Measurements from ENCODE around the gene CAPN14.

The CAPN14 gene

GRCh38 chr2:31217465-31218200 lies at the start of gene CAPN14:
Gene CAPN14, minus strand, starts transcription at chr2:31217515. Its CDS starts 12,068 bp downstream, at chr2:31205447.
- DNase-seq: no peak

GRCh38 chr2:31266804-31267203 lies 49.5 kb upstream of the CAPN14 start:
- DNase-seq: peak in 5 of 58 donors; percentile 17 to 29 (median 24)

GRCh38 chr2:31265234-31265633 lies 47.9 kb upstream of the CAPN14 start:
- no peak for DNase-seq

- peak in 4 of 58 donors; percentile 10 to 24 (median 22) for DNase-seq
These were observed 46.4 kb upstream of the CAPN14 start for GRCh38 chr2:31263636-31264190.

GRCh38 chr2:31260870-31261269 lies 43.6 kb upstream of the CAPN14 start:
- peak in 16 of 58 donors; percentile 10 to 55 (median 36) for DNase-seq

- DNase-seq: no peak
These were observed 41.8 kb upstream of the CAPN14 start for GRCh38 chr2:31259075-31259474.

GRCh38 chr2:31258351-31258750 lies 41.0 kb upstream of the CAPN14 start:
- no peak for DNase-seq

GRCh38 chr2:31256611-31257382 lies 39.5 kb upstream of the CAPN14 start:
- peak in 1 of 58 donors; percentile 16 for DNase-seq

GRCh38 chr2:31255911-31256571 lies 38.7 kb upstream of the CAPN14 start:
- DNase-seq: no peak

- DNase-seq: peak in 3 of 58 donors; percentile 25 to 34 (median 27)
These were observed 37.2 kb upstream of the CAPN14 start for GRCh38 chr2:31254237-31255203.

- peak in 4 of 58 donors; percentile 21 to 39 (median 24) for DNase-seq
These were observed 36.2 kb upstream of the CAPN14 start for GRCh38 chr2:31253356-31254131.

GRCh38 chr2:31251851-31252250 lies 34.5 kb upstream of the CAPN14 start:
- no peak for DNase-seq

GRCh38 chr2:31251018-31251417 lies 33.7 kb upstream of the CAPN14 start:
- DNase-seq: no peak

GRCh38 chr2:31249009-31249690 lies 31.8 kb upstream of the CAPN14 start:
- DNase-seq: no peak

- DNase-seq: no peak
These were observed 30.8 kb upstream of the CAPN14 start for GRCh38 chr2:31248139-31248538.

- DNase-seq: no peak
These were observed 30.4 kb upstream of the CAPN14 start for GRCh38 chr2:31247711-31248110.

- DNase-seq: no peak
These were observed 29.0 kb upstream of the CAPN14 start for GRCh38 chr2:31246184-31246852.

GRCh38 chr2:31244101-31244500 lies 26.8 kb upstream of the CAPN14 start:
- DNase-seq: no peak
